SK-N-MC (cell line): ENCODE measurements around the gene RDH5.

Experiments used
- EZH2 ChIP-seq: fragments of 200-600 bp; sonication (generic); IDR thresholded peaks from one replicate; pipeline ENCODE4 v1.6.1; 2017; ENCODE audit warnings: antibody characterized with exemption
- FOXP2 ChIP-seq: optimal IDR thresholded peaks from 2 replicates; pipeline ENCODE3; 2011; ENCODE audit warnings: mild to moderate bottlenecking, moderate library complexity; ENCODE audit not compliant: insufficient read depth; ENCODE audit errors: extremely low read length, control extremely low read depth
- POLR2AphosphoS5 ChIP-seq: IDR thresholded peaks from 2 replicates; pipeline ENCODE4 v1.6.1; 2012; ENCODE audit warnings: mild to moderate bottlenecking, low read depth, low read length, borderline replicate concordance

DNA sequence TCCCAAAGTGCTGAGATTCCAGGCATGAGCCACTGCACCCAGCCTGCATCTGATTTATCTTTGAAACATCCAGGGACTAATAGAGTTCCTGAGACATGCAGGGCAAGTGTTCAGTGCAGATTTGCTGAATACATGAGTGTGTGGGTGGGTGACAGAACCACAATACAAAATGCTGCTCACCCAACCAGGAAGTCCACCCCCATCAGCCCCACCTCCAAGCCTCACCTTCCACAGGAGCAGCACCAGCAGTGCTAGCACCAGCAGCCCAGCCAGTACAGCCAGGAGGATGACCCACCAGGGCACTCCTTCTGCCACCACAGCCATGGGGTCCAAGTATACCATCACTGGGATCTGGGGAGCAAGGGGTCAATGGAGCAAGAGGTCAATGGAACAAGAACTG, 32.4 kb upstream of the RDH5 start:
- TF ChIP-seq POLR2AphosphoS5 (no peak), EZH2 (no peak), FOXP2 (no peak)
